Measurements from ENCODE around the gene UBALD1.
A peak's percentile ranks its signal among the peaks of the same experiment; 100 is the strongest.

UBALD1 gene

DNA sequence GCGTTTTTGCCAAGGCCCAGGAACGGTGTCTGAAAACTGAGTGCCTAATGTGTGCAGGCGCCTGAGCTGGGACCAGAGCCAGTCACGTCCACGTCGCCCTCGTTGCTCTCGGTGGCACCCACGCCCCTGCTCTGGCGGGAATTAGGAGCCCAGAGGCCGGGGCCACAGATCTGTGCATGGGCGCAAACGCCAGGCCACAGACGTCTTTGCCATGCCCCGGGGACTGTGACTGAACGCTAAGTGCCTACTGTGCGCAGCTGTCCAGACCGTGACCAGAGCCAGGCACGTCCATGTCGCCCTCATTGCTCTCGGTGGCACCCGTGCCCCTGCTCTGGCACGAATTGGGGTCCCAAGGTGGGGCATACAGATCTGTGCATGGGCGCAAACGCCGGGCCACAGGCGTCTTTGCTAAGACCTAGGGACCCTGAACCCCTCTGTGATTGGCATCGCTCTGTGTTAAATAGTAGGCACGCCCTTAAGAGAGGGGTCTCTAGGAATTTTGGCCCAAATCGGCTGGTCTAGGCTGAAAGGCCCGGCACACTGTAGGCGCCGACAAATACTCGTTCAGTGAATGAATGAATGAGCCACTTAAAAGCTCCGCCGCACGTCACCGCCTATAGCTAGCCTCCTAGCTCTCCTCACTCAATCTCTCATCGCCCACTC, 827 bp upstream of the UBALD1 start:
- Histone ChIP-seq H3K4me1 (ENCODE audit: insufficient read depth, low read length, severe bottlenecking) (peaks cover 48% of the 10 kb centered on the region), H3K36me3 (ENCODE audit: insufficient read depth, low read length) (no peaks in the 10 kb centered on the region), H3K27ac (ENCODE audit: low read depth, low read length, poor library complexity, severe bottlenecking) (peak overlapping the region; percentile 91), H3K9me3 (ENCODE audit: low read length) (no peaks in the 10 kb centered on the region), H3K27me3 (ENCODE audit: insufficient read depth, low read length) (no peaks in the 10 kb centered on the region), H3K79me2 (ENCODE audit: insufficient read depth, low read length) (no peaks in the 10 kb centered on the region), H4K20me1 (ENCODE audit: insufficient read depth, low read length) (no peaks in the 10 kb centered on the region), H3F3A (ENCODE audit: insufficient read depth, low read length) (no peaks in the 10 kb centered on the region), H3K9ac (ENCODE audit: low read length) (peak overlapping the region; percentile 88), H3K9me2 (ENCODE audit: low read depth, low read length) (no peaks in the 10 kb centered on the region), H2AFZ (ENCODE audit: low read length) (no peak overlapping the region), H3K4me2 (ENCODE audit: low read length) (peak overlapping the region; percentile 91), H3K4me3 (ENCODE audit: low read depth, low read length, poor library complexity, severe bottlenecking) (peak overlapping the region; percentile 80)
- TF ChIP-seq EZH2 (IDR thresholded peaks at IDR 0.05; ENCODE audit: borderline replicate concordance, low read length), result no peak
- TF ChIP-seq, protein P1, sequence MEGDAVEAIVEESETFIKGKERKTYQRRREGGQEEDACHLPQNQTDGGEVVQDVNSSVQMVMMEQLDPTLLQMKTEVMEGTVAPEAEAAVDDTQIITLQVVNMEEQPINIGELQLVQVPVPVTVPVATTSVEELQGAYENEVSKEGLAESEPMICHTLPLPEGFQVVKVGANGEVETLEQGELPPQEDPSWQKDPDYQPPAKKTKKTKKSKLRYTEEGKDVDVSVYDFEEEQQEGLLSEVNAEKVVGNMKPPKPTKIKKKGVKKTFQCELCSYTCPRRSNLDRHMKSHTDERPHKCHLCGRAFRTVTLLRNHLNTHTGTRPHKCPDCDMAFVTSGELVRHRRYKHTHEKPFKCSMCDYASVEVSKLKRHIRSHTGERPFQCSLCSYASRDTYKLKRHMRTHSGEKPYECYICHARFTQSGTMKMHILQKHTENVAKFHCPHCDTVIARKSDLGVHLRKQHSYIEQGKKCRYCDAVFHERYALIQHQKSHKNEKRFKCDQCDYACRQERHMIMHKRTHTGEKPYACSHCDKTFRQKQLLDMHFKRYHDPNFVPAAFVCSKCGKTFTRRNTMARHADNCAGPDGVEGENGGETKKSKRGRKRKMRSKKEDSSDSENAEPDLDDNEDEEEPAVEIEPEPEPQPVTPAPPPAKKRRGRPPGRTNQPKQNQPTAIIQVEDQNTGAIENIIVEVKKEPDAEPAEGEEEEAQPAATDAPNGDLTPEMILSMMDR (IDR thresholded peaks at IDR 0.05; ENCODE audit: low read length), result no peak

DNA sequence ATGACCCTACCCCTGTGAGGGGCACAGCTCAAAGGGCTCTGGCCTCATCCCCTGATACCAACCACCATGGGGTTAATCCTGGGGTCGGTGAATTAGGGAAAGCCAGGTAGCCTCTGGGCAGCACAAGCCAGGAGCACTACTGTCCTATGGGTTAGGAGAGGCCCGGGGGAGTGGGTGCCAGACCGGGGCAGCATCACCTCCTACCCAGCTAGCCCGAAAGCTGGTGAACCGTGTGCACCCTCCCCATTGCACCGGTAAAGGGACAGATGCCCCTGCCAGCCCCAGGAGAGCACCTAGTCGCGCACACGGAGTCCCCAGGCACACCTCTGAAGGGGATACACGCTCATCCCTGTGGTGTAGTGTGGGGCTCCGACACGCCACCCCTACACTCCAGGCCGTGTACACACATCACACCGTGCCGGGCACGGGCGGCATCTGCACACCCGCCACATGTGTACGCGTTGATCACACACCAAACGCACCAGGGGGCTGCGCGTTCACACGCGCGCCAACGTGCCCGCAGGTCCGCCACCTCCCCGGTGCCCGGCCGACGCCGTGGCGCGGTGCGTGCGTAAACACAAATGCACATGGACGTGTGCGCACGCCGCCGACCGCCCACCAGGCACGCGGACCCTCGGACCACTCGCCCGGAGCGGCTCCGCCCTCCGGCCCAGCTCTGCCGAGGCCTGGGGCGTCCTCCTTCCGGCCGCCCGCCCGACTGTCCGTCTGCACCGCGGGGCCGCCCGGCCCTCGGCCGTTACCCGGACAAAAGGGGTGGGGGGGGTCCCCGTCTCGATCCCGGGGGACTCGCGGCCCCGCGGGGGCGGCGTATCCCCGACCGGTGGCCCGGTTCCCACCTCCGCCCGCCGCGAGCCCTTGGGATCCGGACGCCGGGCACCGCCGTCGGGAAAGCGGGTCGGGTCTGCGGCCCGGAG, 785 bp downstream of the UBALD1 start:
- Histone ChIP-seq H3K79me2 (ENCODE audit: insufficient read depth, low read length) (no peaks in the 10 kb centered on the region), H3K27me3 (ENCODE audit: insufficient read depth, low read length) (no peaks in the 10 kb centered on the region), H3K9me3 (ENCODE audit: low read length) (no peaks in the 10 kb centered on the region)

DNA sequence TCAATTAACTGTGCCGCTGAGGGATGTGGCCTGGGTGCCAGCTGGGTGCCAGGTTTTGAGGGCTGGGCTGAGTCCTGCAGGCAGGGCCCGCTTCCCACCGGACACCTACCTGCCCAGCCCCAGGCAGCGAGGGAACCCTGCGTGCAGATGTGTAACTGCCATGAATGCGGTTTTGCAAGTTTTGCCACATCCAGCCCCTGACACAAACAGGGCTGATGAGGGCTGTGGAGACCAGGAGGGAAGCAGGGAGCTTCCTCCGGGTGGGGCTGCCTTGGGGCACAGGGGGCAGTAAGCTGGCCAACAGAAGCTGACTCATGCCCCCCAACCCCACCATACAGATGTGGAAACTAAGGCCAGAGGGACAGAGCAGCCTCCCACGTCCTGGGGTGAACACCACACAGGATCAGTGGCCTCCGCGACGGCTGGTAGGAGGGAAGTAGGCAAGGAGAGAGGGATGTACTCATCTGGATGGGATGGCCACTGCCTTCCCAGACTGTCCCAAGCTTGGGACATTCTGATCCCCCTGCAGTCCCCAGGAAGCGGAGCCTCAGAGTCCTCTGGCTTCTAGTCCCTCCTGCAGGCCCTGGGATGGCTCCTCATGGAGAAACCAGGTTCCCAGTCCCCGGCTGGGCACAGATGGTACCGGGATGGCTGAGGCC, 1.6 kb downstream of the UBALD1 start:
- H3K4me3 ChIP-seq (ENCODE audit: low read depth, low read length, poor library complexity, severe bottlenecking), result peak overlapping the region; percentile 80
- no peak for TF ChIP-seq EZH2 (IDR thresholded peaks at IDR 0.05; ENCODE audit: borderline replicate concordance, low read length)
- TF ChIP-seq, protein P1 (IDR thresholded peaks at IDR 0.05; ENCODE audit: low read length), result no peak
- H4K20me1 ChIP-seq (ENCODE audit: insufficient read depth, low read length), result no peaks in the 10 kb centered on the region
- H3F3A ChIP-seq (ENCODE audit: insufficient read depth, low read length), result no peaks in the 10 kb centered on the region
- H3K79me2 ChIP-seq (ENCODE audit: insufficient read depth, low read length), result no peaks in the 10 kb centered on the region
- H3K27ac ChIP-seq (ENCODE audit: low read depth, low read length, poor library complexity, severe bottlenecking), result no peak overlapping the region
- no peak overlapping the region for H2AFZ ChIP-seq (ENCODE audit: low read length)
- H3K9me2 ChIP-seq (ENCODE audit: low read depth, low read length), result no peaks in the 10 kb centered on the region
- peak overlapping the region; percentile 88; the same call in 1 of the 2 replicates for H3K9ac ChIP-seq (ENCODE audit: low read length)
- peaks cover 39% of the 10 kb centered on the region for H3K4me1 ChIP-seq (ENCODE audit: insufficient read depth, low read length, severe bottlenecking)
- no peaks in the 10 kb centered on the region for H3K27me3 ChIP-seq (ENCODE audit: insufficient read depth, low read length)
- no peaks in the 10 kb centered on the region for H3K9me3 ChIP-seq (ENCODE audit: low read length)
- H3K36me3 ChIP-seq (ENCODE audit: insufficient read depth, low read length), result peaks cover 12% of the 10 kb centered on the region
- peak overlapping the region; percentile 91 for H3K4me2 ChIP-seq (ENCODE audit: low read length)

More for the DNA sequence above, 785 bp downstream of the UBALD1 start:
- Histone ChIP-seq H3K9me2 (ENCODE audit: low read depth, low read length) (no peaks in the 10 kb centered on the region), H3K4me3 (ENCODE audit: low read depth, low read length, poor library complexity, severe bottlenecking) (peak overlapping the region; percentile 80), H4K20me1 (ENCODE audit: insufficient read depth, low read length) (no peaks in the 10 kb centered on the region), H3F3A (ENCODE audit: insufficient read depth, low read length) (no peaks in the 10 kb centered on the region), H3K27ac (ENCODE audit: low read depth, low read length, poor library complexity, severe bottlenecking) (no peak overlapping the region), H3K4me2 (ENCODE audit: low read length) (peak overlapping the region; percentile 91), H3K9ac (ENCODE audit: low read length) (peak overlapping the region; percentile 88), H3K4me1 (ENCODE audit: insufficient read depth, low read length, severe bottlenecking) (peaks cover 46% of the 10 kb centered on the region), H2AFZ (ENCODE audit: low read length) (no peak overlapping the region), H3K36me3 (ENCODE audit: insufficient read depth, low read length) (peaks cover 8% of the 10 kb centered on the region)
- TF ChIP-seq, protein P1 (IDR thresholded peaks at IDR 0.05; ENCODE audit: low read length), result no peak
- no peak for TF ChIP-seq EZH2 (IDR thresholded peaks at IDR 0.05; ENCODE audit: borderline replicate concordance, low read length)
